Natural killer cell (primary cell): ENCODE data around the gene TSSK3. TPM values are rescaled to one million over a fixed set of nuclear protein-coding genes. Genes with fewer than 3 reads are reported as not detected.

Experiments used
- ATAC-seq, 3 donors: fragments of 150-1000 bp in 2 of 3; fragments of 200-7000 bp in 1 of 3; cut with Tn5 transposase; 1 replicate in 1 of 3; 2 replicates in 2 of 3; pipeline ENCODE4 v1.10.0; 2021; ENCODE audit warnings: mild to moderate bottlenecking in 2 of 3, moderate library complexity in 2 of 3
- DNase-seq, 2 donors: peaks; one replicate each; pipeline versions ENCODE4 v3.0.0 to v3.0.0-alpha.2; 2013 to 2021; ENCODE audit warnings: mixed read lengths in 1 of 2
- H3K27ac ChIP-seq: one replicate; pipeline ENCODE4 v1.5.1; 2013; ENCODE audit warnings: mild to moderate bottlenecking, low read length
- H3K27me3 ChIP-seq: one replicate; pipeline ENCODE4 v1.6.1; 2013; ENCODE audit warnings: low read length; ENCODE audit not compliant: control insufficient read depth, insufficient read depth
- H3K36me3 ChIP-seq: one replicate; pipeline ENCODE4 v1.6.1; 2013; ENCODE audit warnings: low read length; ENCODE audit not compliant: control insufficient read depth, insufficient read depth
- H3K4me1 ChIP-seq: one replicate; pipeline ENCODE4 v1.6.1; 2013; ENCODE audit warnings: low read length; ENCODE audit not compliant: control insufficient read depth, insufficient read depth
- H3K4me3 ChIP-seq: one replicate; pipeline ENCODE4 v1.5.1; 2013; ENCODE audit warnings: low read length
- H3K9me3 ChIP-seq: one replicate; pipeline ENCODE4 v1.6.1; 2013; ENCODE audit warnings: low read length; ENCODE audit not compliant: control insufficient read depth, insufficient read depth
- H3K27ac Mint-ChIP-seq, 2 donors: one replicate each; pipeline ENCODE4 v1.8.0; 2022; ENCODE audit warnings: mild to moderate bottlenecking in 2 of 2, mixed read lengths in 2 of 2, moderate library complexity in 1 of 2
- H3K27me3 Mint-ChIP-seq, 2 donors: one replicate each; pipeline ENCODE4 v1.8.0; 2022; ENCODE audit warnings: low read depth in 2 of 2, mixed read lengths in 2 of 2
- H3K36me3 Mint-ChIP-seq: one replicate; pipeline ENCODE4 v1.8.0; 2022; ENCODE audit warnings: mixed read lengths
- H3K4me1 Mint-ChIP-seq, 2 donors: one replicate each; pipeline ENCODE4 v1.8.0; 2022; ENCODE audit warnings: mixed read lengths in 2 of 2
- H3K4me3 Mint-ChIP-seq: one replicate; pipeline ENCODE4 v1.8.0; 2022; ENCODE audit warnings: mild to moderate bottlenecking, moderate library complexity, mixed read lengths
- H3K9me3 Mint-ChIP-seq, 2 donors: one replicate each; pipeline ENCODE4 v1.8.0; 2022; ENCODE audit warnings: mixed read lengths in 2 of 2
- CTCF ChIP-seq: fragments of 200-600 bp; IDR thresholded peaks from one replicate; pipeline ENCODE4 v1.8.0; 2022; ENCODE audit warnings: antibody characterized with exemption
- WGBS: methylation state at CpG from one replicate; pipeline ENCODE4 v1.1.7; 2013; ENCODE audit warnings: missing lambda C conversion rate; ENCODE audit not compliant: insufficient coverage; 5-methylcytosine and 5-hydroxymethylcytosine counted together
- intact Hi-C: fragments of 100-400 bp; cut with micrococcal nuclease; formaldehyde crosslinking; loops from one replicate; pipeline ENCODE4 v1.14.2; 2022
- total RNA-seq, 4 donors: library from RNA; stranded (reverse); fragments of 120-200 nt in 1 of 4; gene quantifications; one replicate each; pipeline versions ENCODE4 v1.2.3 to v1.2.4, GENCODE V29; 2013 to 2022

The TSSK3 gene
- total RNA-seq, 3 donors from 2014 or later (not counting 1 experiment from before 2014, with no cell fraction given), result 1.2 to 3.7 (median 1.4) TPM

- Mint-ChIP-seq H3K4me3 (no peak overlapping the region), H3K36me3 (no peaks in the 10 kb centered on the region), H3K27ac (peak overlapping the region; percentile 68 to 77), H3K4me1 (peaks cover 12 to 22% of the 10 kb centered on the region in 2 donors), H3K27me3 (no peaks in the 10 kb centered on the region), H3K9me3 (no peaks in the 10 kb centered on the region)
- Histone ChIP-seq H3K4me3 (no peak overlapping the region), H3K4me1 (peaks cover 13% of the 10 kb centered on the region), H3K9me3 (no peaks in the 10 kb centered on the region), H3K36me3 (peaks cover 62% of the 10 kb centered on the region), H3K27me3 (no peaks in the 10 kb centered on the region), H3K27ac (no peak overlapping the region)
- ATAC-seq (peak; percentile 68 to 71 (median 70)), DNase-seq (peak in 1 of 2 donors; percentile 85)
- intact Hi-C loops, result loop anchor here (1.0 kb wide), 1 partner anchor 37 kb away; no protein-coding TSS in a partner anchor
- TF ChIP-seq CTCF, result no peak
- 51% methylated on average over 4 of the region's 5 CpGs for WGBS
These were observed 9.9 kb downstream of the TSSK3 start for GRCh38 chr1:32372149-32372756.

DNA sequence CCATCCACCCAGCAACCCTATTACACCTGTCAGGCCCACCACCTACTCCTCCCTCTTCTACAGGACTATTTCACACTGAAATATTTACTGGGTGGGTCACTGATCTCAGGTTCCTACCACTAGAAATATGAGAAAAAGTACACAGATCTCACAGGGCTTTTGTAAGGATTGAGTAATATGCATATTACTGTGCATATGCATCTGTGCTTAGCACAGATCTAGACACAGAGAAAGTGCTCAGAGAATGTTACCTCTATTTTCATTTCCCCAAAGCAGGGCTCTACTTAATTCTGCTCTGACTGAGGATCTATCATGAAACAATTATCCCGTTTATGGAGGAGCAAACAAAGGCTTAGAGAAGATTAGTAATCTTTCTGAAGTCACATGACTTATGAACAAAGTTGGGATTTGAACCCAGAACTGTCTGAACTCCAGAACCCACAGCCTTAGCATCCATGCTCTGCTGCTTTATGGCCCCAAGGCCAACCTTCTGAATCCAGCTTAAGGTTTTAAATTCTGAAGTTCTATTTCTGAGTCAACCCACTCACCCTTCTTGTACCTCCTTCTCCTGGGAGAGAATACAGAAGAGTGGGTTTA, 11.8 kb downstream of the TSSK3 start:
- ATAC-seq (no peak), DNase-seq (no peak)
- Mint-ChIP-seq H3K27ac (no peak overlapping the region), H3K4me3 (no peak overlapping the region), H3K27me3 (no peaks in the 10 kb centered on the region), H3K36me3 (peaks cover 4% of the 10 kb centered on the region), H3K9me3 (no peaks in the 10 kb centered on the region), H3K4me1 (peaks cover 12 to 22% of the 10 kb centered on the region in 2 donors)
- H3K27me3 ChIP-seq, result no peaks in the 10 kb centered on the region
- peaks cover 65% of the 10 kb centered on the region for H3K36me3 ChIP-seq
- H3K4me3 ChIP-seq, result no peak overlapping the region
- intact Hi-C loops, result no loop called here
- no peak for TF ChIP-seq CTCF
- H3K4me1 ChIP-seq, result peaks cover 13% of the 10 kb centered on the region
- WGBS, result 91% methylated on average over 1 of the region's 1 CpG
- no peaks in the 10 kb centered on the region for H3K9me3 ChIP-seq
- H3K27ac ChIP-seq, result no peak overlapping the region

DNA sequence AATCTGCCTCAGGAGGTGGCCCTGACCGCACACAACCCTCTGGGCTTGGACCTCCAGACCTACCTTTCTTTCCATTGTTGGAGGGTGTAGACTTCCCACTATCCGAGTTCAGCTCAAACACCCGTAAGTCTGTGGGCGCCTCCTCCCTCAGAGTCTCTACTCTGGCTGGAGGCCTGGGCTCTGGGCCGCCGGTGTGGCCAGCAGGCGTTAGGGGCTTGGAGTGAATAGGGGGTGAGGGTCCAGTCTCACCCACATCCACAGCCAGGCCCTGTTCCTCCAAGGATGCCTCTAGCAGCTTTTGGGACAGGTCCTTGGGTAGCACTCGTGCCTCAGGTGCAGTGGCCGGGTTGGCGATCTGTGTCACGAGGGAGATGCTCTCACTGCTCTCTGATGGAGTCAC, 13.9 kb downstream of the TSSK3 start:
- H3K36me3 Mint-ChIP-seq, result peaks cover 14% of the 10 kb centered on the region
- ATAC-seq (no peak), DNase-seq (no peak)
- Histone ChIP-seq H3K4me3 (no peak overlapping the region), H3K9me3 (no peaks in the 10 kb centered on the region), H3K27me3 (no peaks in the 10 kb centered on the region), H3K4me1 (peaks cover 13% of the 10 kb centered on the region), H3K27ac (no peak overlapping the region), H3K36me3 (peaks cover 75% of the 10 kb centered on the region)
- no peaks in the 10 kb centered on the region for H3K27me3 Mint-ChIP-seq
- 95% methylated on average over 9 of the region's 11 CpGs for WGBS
- intact Hi-C loops, result no loop called here
- TF ChIP-seq CTCF, result no peak
- H3K4me1 Mint-ChIP-seq, result peaks cover 12 to 22% of the 10 kb centered on the region in 2 donors
- H3K27ac Mint-ChIP-seq, result no peak overlapping the region
- no peaks in the 10 kb centered on the region for H3K9me3 Mint-ChIP-seq
- H3K4me3 Mint-ChIP-seq, result no peak overlapping the region
